Fibroblast of the aortic adventitia (primary cell): Measurements from ENCODE around the gene CELF4. TPM values are rescaled to one million over a fixed set of nuclear protein-coding genes. Genes with fewer than 3 reads are reported as not detected.

Source experiments
- DNase-seq: peaks from one replicate; pipeline ENCODE4 v3.0.0-alpha.2; 2010; ENCODE audit warnings: low read depth
- H3K4me3 ChIP-seq: 2 replicates; pipeline ENCODE4 v1.5.1; 2011; ENCODE audit warnings: low read depth, mild to moderate bottlenecking, control low read depth, low read length, moderate library complexity
- total RNA-seq: library from RNA; depleted of rRNA; stranded (reverse); fragments of >200 nt; gene quantifications from 2 replicates; pipeline ENCODE4 v1.2.3, GENCODE V29; 2012; ENCODE audit warnings: low replicate concordance
- TF ChIP-seq, protein P1 (sequence below): IDR thresholded peaks from 2 replicates; pipeline ENCODE4 v1.5.1; 2011; ENCODE audit warnings: mild to moderate bottlenecking, low read length, control low read depth, inconsistent platforms; ENCODE audit not compliant: insufficient read depth

The CELF4 gene
- total RNA-seq, 1 donor: not detected

- DNase-seq: peak; percentile 56
- TF ChIP-seq, protein P1, sequence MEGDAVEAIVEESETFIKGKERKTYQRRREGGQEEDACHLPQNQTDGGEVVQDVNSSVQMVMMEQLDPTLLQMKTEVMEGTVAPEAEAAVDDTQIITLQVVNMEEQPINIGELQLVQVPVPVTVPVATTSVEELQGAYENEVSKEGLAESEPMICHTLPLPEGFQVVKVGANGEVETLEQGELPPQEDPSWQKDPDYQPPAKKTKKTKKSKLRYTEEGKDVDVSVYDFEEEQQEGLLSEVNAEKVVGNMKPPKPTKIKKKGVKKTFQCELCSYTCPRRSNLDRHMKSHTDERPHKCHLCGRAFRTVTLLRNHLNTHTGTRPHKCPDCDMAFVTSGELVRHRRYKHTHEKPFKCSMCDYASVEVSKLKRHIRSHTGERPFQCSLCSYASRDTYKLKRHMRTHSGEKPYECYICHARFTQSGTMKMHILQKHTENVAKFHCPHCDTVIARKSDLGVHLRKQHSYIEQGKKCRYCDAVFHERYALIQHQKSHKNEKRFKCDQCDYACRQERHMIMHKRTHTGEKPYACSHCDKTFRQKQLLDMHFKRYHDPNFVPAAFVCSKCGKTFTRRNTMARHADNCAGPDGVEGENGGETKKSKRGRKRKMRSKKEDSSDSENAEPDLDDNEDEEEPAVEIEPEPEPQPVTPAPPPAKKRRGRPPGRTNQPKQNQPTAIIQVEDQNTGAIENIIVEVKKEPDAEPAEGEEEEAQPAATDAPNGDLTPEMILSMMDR: no peak
- H3K4me3 ChIP-seq: no peak overlapping the region
Observed at GRCh38 chr18:37334631-37335408, 230.8 kb downstream of the CELF4 start.

DNA sequence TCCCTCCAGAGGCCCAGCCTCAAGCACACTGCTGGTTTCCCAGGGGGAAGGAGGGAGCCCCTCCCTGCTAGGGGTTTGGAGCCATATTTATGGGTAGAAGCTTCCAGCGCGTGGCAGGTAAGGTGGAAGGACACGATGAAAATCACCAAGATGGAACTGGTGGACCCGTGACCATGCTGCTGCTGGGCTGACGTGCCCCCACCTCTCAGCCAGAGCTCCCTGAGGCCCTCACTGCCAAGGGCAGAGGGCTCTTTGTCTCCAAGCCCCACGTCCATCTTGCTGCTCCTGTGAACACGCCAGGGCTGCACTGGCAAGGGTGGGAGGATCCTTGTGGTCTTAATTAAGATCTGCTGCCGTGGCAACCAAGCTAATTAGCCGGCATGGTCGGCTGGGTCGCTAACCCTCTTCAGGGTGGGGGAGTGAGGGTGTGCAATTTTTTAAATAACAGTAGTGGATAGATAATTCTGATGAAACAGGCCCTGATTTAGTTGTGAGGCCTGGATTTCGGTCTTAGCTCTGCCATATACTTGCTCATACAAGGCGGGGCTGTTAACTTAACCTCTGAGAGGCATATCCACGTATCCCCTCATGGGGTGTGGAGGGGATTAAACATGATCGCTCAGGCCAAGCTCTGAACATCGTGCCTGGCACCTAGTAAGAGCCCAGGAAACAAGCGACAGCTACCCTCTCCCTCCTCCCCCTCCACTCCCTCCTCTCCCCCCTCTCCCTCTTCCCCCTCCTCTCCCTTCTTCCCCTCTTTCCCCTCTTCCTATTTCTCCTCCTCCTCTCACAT, 232.8 kb downstream of the CELF4 start:
- no peak overlapping the region for H3K4me3 ChIP-seq
- no peak for DNase-seq
- TF ChIP-seq, protein P1: no peak

GRCh38 chr18:37332219-37332618, 233.4 kb downstream of the CELF4 start:
- TF ChIP-seq, protein P1: no peak
- DNase-seq: no peak

DNA sequence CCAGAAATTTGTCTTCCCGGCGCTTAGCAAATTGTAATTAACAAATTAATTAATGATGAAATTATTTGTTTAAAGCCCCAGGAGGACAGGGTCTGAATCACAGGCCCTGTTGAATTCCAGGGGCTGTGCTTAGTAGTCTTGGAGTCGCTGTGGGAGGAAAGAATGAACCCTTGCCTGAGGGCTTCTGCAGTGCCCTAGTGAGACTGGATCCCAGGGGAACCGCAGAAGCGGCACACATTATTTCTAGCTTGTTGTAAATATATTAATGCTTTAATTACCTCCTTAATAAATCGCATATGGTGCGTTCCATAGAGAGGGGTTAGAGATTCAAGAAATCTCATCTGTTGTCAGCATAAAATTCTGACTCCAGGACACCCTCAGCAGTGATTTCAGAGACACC, 235.4 kb downstream of the CELF4 start:
- no peak for DNase-seq
- TF ChIP-seq, protein P1: no peak
- no peak overlapping the region for H3K4me3 ChIP-seq

More at GRCh38 chr18:37332219-37332618, 233.4 kb downstream of the CELF4 start:
- no peak overlapping the region for H3K4me3 ChIP-seq

DNA sequence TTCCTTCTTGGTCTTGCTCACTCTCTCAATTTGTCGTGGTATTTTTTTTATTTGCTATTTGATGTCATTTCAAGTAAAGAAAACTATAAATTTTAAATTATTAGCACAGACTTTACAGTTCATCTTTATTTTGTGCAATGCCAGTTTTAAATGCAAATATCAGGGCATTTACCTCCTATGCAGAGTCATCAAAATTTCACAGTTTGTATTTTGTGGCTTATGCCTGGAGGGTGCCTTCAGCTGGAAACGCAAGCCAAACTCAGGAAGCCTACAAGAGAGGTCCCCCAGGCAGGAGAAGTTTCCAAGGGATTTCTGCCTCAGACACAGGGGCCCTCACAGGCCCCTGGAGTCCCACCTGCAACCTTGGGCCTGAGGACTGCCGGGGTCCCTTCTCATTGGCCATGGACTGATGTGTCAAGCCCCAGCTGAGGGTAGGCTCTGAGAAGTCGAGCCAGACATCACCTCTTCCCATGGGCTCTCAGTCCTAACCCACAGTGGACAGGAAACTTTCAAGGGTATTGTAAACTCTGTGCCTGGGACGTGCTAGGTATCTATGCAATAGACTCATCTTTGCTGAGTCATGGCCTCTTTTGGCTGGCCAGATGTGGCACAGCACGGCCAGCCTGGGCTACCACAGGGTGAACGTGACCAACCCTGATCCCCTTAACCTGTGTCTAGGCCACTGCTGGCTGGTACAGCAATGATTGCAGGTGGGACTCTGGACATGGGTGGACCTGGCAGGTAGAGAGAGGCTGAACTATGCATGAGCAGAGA, 236.5 kb downstream of the CELF4 start:
- TF ChIP-seq, protein P1: no peak
- no peak overlapping the region for H3K4me3 ChIP-seq
- no peak for DNase-seq

GRCh38 chr18:37327063-37327577, 238.5 kb downstream of the CELF4 start:
- TF ChIP-seq, protein P1: no peak
- no peak for DNase-seq
- H3K4me3 ChIP-seq: no peak overlapping the region
